A673 (cell line): ENCODE data around the gene RAB11FIP3. TPM values are rescaled to one million over a fixed set of nuclear protein-coding genes. Genes with fewer than 3 reads are reported as not detected.

ENCODE experiments used
- BruUV-seq: library from RNA; stranded (reverse); fragments of 400-500 nt; replicated peaks from 2 replicates; lab custom pipeline; 2021; lab: Mats Ljungman, UMichigan
- CTCF ChIA-PET: fragments of 300-600 bp; sonication (Branson Sonifier 250); formaldehyde crosslinking; loops from one replicate; lab custom pipeline; 2022; ENCODE audit warnings: antibody characterized with exemption; lab: Charles Lee
- POLR2A ChIA-PET: fragments of 300-600 bp; sonication (Branson Sonifier 250); formaldehyde crosslinking; loops from one replicate; lab custom pipeline; 2022; ENCODE audit warnings: antibody characterized with exemption; ENCODE audit not compliant: low non-redundant PET; lab: Charles Lee
- DNase-seq: peaks from one replicate; pipeline ENCODE4 v3.0.0-alpha.2; 2015; ENCODE audit warnings: low spot score
- H3K27ac ChIP-seq: fragments of 200-600 bp; sonication (generic); 2 replicates; pipeline ENCODE4 v1.5.1; 2016; ENCODE audit warnings: mixed run types, low read depth, mild to moderate bottlenecking, mixed read lengths, antibody characterized with exemption, low read length; ENCODE audit not compliant: poor library complexity, severe bottlenecking
- H3K27me3 ChIP-seq: fragments of 200-600 bp; sonication (generic); replicated peaks from 2 replicates; pipeline ENCODE4 v1.6.1; 2017; ENCODE audit warnings: mixed run types, low read depth, mild to moderate bottlenecking, mixed read lengths, antibody characterized with exemption, low read length; ENCODE audit not compliant: insufficient read depth, poor library complexity
- H3K36me3 ChIP-seq: fragments of 200-600 bp; sonication (generic); 2 replicates; pipeline ENCODE4 v1.6.1; 2016; ENCODE audit warnings: mixed run types, mild to moderate bottlenecking, mixed read lengths, antibody characterized with exemption, low read length; ENCODE audit not compliant: insufficient read depth, poor library complexity, severe bottlenecking
- H3K4me1 ChIP-seq: fragments of 200-600 bp; sonication (generic); 2 replicates; pipeline ENCODE4 v1.6.1; 2017; ENCODE audit warnings: mixed run types, mild to moderate bottlenecking, mixed read lengths, antibody characterized with exemption, low read length; ENCODE audit not compliant: insufficient read depth, poor library complexity, severe bottlenecking
- H3K4me3 ChIP-seq: fragments of 200-600 bp; sonication (generic); 2 replicates; pipeline ENCODE4 v1.5.1; 2016; ENCODE audit warnings: low read depth, mixed run types, mild to moderate bottlenecking, mixed read lengths, low read length; ENCODE audit not compliant: poor library complexity, severe bottlenecking
- H3K9me3 ChIP-seq: fragments of 200-600 bp; sonication (generic); 2 replicates; pipeline ENCODE4 v1.6.1; 2016; ENCODE audit warnings: mixed run types, low read depth, mild to moderate bottlenecking, mixed read lengths, antibody characterized with exemption, low read length; ENCODE audit not compliant: poor library complexity, severe bottlenecking
- CTCF ChIP-seq: fragments of 300-800, 200-600 bp; sonication (generic); conservative IDR thresholded peaks from 2 replicates; pipeline ENCODE4 v1.5.1; 2017; ENCODE audit warnings: low read depth, mild to moderate bottlenecking, antibody characterized with exemption, low read length, moderate library complexity, mixed read lengths
- EZH2 ChIP-seq: fragments of 200-600 bp; sonication (generic); IDR thresholded peaks from 2 replicates; pipeline ENCODE4 v1.6.1; 2017; ENCODE audit warnings: borderline replicate concordance, low read depth, mild to moderate bottlenecking, mixed read lengths, antibody characterized with exemption, low read length; ENCODE audit not compliant: poor library complexity, severe bottlenecking
- intact Hi-C: fragments of 100-400 bp; cut with micrococcal nuclease; formaldehyde crosslinking; loops from one replicate; pipeline ENCODE4 v1.10.0; 2022; ENCODE audit not compliant: unreplicated experiment
- total RNA-seq: library from RNA; stranded (reverse); gene quantifications from 2 replicates; pipeline ENCODE4 v1.2.3, GENCODE V29; 2021

RAB11FIP3 gene
- total RNA-seq, 1 experiment from 2014 or later, result 44.8 TPM

- H3K9me3 ChIP-seq, result no peaks in the 10 kb centered on the region
- H3K27me3 ChIP-seq, result peaks cover 17% of the 10 kb centered on the region
- POLR2A ChIA-PET, result no interaction called here
- DNase-seq, result no peak
- TF ChIP-seq EZH2, result no peak
- no peak for TF ChIP-seq CTCF
- intact Hi-C loops, result no loop called here
- no peaks in the 10 kb centered on the region for H3K4me1 ChIP-seq
- no TSS peak for BruUV-seq
- CTCF ChIA-PET, result no interaction called here
- no peak overlapping the region for H3K27ac ChIP-seq
- H3K4me3 ChIP-seq, result no peak overlapping the region
- peaks cover 6% of the 10 kb centered on the region for H3K36me3 ChIP-seq
These were observed 129.4 kb downstream of the RAB11FIP3 start for GRCh38 chr16:554640-555365.

GRCh38 chr16:555528-556473, 130.4 kb downstream of the RAB11FIP3 start:
- ChIA-PET CTCF (no interaction called here), POLR2A (no interaction called here)
- H3K27me3 ChIP-seq, result peaks cover 26% of the 10 kb centered on the region
- no peak overlapping the region for H3K27ac ChIP-seq
- BruUV-seq, result no TSS peak
- H3K9me3 ChIP-seq, result no peaks in the 10 kb centered on the region
- peaks cover 6% of the 10 kb centered on the region for H3K36me3 ChIP-seq
- no peak for TF ChIP-seq CTCF
- TF ChIP-seq EZH2, result no peak
- intact Hi-C loops, result no loop called here
- H3K4me3 ChIP-seq, result no peak overlapping the region
- H3K4me1 ChIP-seq, result no peaks in the 10 kb centered on the region
- DNase-seq, result no peak

DNA sequence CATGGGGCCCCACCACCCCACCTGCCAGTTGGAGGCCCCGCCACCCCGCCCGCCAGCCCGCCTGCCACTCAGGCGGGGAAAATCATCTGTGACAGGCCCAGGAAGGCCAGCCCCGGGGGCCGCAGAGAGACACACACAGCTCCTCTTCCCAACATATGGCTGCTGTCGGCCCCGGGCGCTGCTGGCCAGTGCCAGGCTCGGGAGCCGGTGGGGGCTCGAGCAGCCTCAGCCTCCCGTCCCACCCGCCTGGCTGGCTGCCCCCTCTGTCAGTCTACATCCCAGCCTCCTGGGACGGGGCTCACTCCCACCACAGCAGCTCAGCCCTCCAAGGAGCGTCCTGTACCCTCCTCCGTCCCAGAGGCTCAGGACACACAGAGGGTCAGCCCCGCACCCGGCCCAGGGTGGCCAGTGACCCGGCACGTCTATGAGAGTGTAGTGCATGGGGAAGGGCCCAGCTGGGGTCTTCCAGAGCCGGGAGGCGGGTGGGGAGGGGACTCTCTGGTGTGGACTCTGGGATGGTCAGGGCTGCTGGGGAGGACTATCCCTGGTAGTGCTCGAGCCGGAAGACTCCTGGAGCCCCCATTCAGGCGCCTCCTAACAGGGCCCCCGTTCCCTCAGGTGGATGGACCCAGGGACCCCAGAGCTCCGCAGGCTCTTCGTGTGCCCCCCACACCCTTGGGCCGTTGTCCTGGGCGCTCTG, 131.2 kb downstream of the RAB11FIP3 start:
- Histone ChIP-seq H3K27ac (no peak overlapping the region), H3K9me3 (no peaks in the 10 kb centered on the region), H3K27me3 (peaks cover 34% of the 10 kb centered on the region), H3K4me1 (no peaks in the 10 kb centered on the region), H3K36me3 (peaks cover 5% of the 10 kb centered on the region), H3K4me3 (no peak overlapping the region)
- no peak for DNase-seq
- CTCF ChIA-PET, result no interaction called here
- BruUV-seq, result no TSS peak
- intact Hi-C loops, result no loop called here
- POLR2A ChIA-PET, result no interaction called here
- no peak for TF ChIP-seq EZH2
- no peak for TF ChIP-seq CTCF
